ENCODE results near the gene MUC12.
"Not testable (repeated sequence)": the region's sequence is repeated elsewhere in the genome, so short reads cannot be mapped to it uniquely, and the experiment has no call there.

MUC12 gene

DNA sequence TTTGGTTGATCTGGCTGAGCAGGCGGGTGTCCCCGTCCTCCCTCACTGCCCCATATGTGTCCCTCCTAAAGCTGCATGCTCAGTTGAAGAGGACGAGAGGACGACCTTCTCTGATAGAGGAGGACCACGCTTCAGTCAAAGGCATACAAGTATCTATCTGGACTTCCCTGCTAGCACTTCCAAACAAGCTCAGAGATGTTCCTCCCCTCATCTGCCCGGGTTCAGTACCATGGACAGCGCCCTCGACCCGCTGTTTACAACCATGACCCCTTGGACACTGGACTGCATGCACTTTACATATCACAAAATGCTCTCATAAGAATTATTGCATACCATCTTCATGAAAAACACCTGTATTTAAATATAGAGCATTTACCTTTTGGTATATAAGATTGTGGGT lies 89.0 kb downstream of the MUC12 start:
- peak in 37 of 58 donors; percentile 0 to 61 (median 12) for DNase-seq

GRCh38 chr7:101059620-101059942 lies 90.2 kb downstream of the MUC12 start:
- DNase-seq = no peak

GRCh38 chr7:101060992-101061391 lies 91.6 kb downstream of the MUC12 start:
- no peak for DNase-seq

- not testable (repeated sequence) for DNase-seq
Observed at GRCh38 chr7:101064176-101064550, 94.8 kb downstream of the MUC12 start.

- DNase-seq = not testable (repeated sequence)
Observed at GRCh38 chr7:101065162-101065561, 95.8 kb downstream of the MUC12 start.

GRCh38 chr7:101066141-101066832 lies 96.9 kb downstream of the MUC12 start:
- DNase-seq = no peak

DNA sequence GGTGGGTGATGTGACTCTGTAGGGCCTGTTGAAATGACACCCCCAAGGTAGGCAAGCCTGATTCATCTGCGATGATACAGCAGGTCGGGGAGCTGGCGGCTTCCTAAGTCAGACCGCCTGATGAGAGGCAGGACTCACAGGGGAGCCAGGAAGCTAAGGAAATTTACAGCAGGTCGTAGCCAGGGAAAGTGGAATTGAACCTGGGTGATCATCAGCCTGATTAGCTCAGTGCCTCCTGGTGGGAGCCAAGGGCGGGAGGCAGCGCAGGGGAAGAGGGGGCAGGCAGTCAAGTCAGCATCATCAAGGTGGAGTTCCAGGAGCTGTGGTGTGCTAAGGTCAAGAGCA lies 97.4 kb downstream of the MUC12 start:
- DNase-seq = no peak

GRCh38 chr7:101068401-101068800 lies 99.0 kb downstream of the MUC12 start:
- no peak for DNase-seq

Measured in anterior cingulate cortex (tissue), 58 donors.